ENCODE measurements around the gene FAM89A.
A peak's percentile ranks its signal among the peaks of the same experiment; 100 is the strongest.
"Not testable (repeated sequence)": the region's sequence is repeated elsewhere in the genome, so short reads cannot be mapped to it uniquely, and the experiment has no call there.

FAM89A gene

GRCh38 chr1:230992100-230992774 lies 47.8 kb downstream of the FAM89A start:
- no peak for DNase-seq (ENCODE audit: low read depth in 2 of 2)

- no peak for DNase-seq (ENCODE audit: low read depth in 2 of 2)
Observed at GRCh38 chr1:230987448-230987847, 52.6 kb downstream of the FAM89A start.

- DNase-seq (ENCODE audit: low read depth in 2 of 2): no peak
Observed at GRCh38 chr1:230986976-230987375, 53.1 kb downstream of the FAM89A start.

GRCh38 chr1:230985711-230986110 lies 54.3 kb downstream of the FAM89A start:
- DNase-seq (ENCODE audit: low read depth in 2 of 2): no peak

- DNase-seq (ENCODE audit: low read depth in 2 of 2): not testable (repeated sequence)
Observed at GRCh38 chr1:230984622-230985515, 55.2 kb downstream of the FAM89A start.

- no peak for DNase-seq (ENCODE audit: low read depth in 2 of 2)
Observed at GRCh38 chr1:230983811-230984210, 56.2 kb downstream of the FAM89A start.

GRCh38 chr1:230982696-230983095 lies 57.4 kb downstream of the FAM89A start:
- no peak for DNase-seq (ENCODE audit: low read depth in 2 of 2)

GRCh38 chr1:230979952-230980351 lies 60.1 kb downstream of the FAM89A start:
- no peak for DNase-seq (ENCODE audit: low read depth in 2 of 2)

GRCh38 chr1:230979389-230979716 lies 60.7 kb downstream of the FAM89A start:
- DNase-seq (ENCODE audit: low read depth in 2 of 2): no peak

- DNase-seq (ENCODE audit: low read depth in 2 of 2): peak; percentile 94
Observed at GRCh38 chr1:230978491-230979388, 61.3 kb downstream of the FAM89A start, which contains the start of the genes ARV1 and TTC13. TSS of gene ARV1 (plus strand) at chr1:230979094. CDS start at chr1:230979106, 12 bp downstream. TSS of gene TTC13 (minus strand) at chr1:230978861. CDS start at chr1:230978830, 31 bp downstream.

- no peak for DNase-seq (ENCODE audit: low read depth in 2 of 2)
Observed at GRCh38 chr1:230977761-230978490, 62.1 kb downstream of the FAM89A start.

GRCh38 chr1:230976825-230977747 lies 63.0 kb downstream of the FAM89A start:
- DNase-seq (ENCODE audit: low read depth in 2 of 2): no peak

GRCh38 chr1:230976360-230976759 lies 63.7 kb downstream of the FAM89A start:
- no peak for DNase-seq (ENCODE audit: low read depth in 2 of 2)

- DNase-seq (ENCODE audit: low read depth in 2 of 2): no peak
Observed at GRCh38 chr1:230975636-230976035, 64.4 kb downstream of the FAM89A start.

GRCh38 chr1:230972855-230973271 lies 67.2 kb downstream of the FAM89A start:
- DNase-seq (ENCODE audit: low read depth in 2 of 2): no peak

GRCh38 chr1:230971771-230972170 lies 68.3 kb downstream of the FAM89A start:
- no peak for DNase-seq (ENCODE audit: low read depth in 2 of 2)

GRCh38 chr1:230970432-230970831 lies 69.6 kb downstream of the FAM89A start:
- DNase-seq (ENCODE audit: low read depth in 2 of 2): no peak

All from stimulated activated CD4-positive, alpha-beta T cell treated with anti-CD3 and anti-CD28 coated beads, Interleukin-1b, Interleukin-23, amount 100 ng/mL, for 1 hour (primary cell).